HG02571 (cell line): ENCODE results near the gene SLC25A12.

Experiments
- ATAC-seq: cut with Tn5 transposase; IDR thresholded peaks from one replicate; pipeline ENCODE4 v1.9.1; 2021; ENCODE audit warnings: mild to moderate bottlenecking, moderate library complexity; ENCODE audit not compliant: unreplicated experiment

The SLC25A12 gene

DNA sequence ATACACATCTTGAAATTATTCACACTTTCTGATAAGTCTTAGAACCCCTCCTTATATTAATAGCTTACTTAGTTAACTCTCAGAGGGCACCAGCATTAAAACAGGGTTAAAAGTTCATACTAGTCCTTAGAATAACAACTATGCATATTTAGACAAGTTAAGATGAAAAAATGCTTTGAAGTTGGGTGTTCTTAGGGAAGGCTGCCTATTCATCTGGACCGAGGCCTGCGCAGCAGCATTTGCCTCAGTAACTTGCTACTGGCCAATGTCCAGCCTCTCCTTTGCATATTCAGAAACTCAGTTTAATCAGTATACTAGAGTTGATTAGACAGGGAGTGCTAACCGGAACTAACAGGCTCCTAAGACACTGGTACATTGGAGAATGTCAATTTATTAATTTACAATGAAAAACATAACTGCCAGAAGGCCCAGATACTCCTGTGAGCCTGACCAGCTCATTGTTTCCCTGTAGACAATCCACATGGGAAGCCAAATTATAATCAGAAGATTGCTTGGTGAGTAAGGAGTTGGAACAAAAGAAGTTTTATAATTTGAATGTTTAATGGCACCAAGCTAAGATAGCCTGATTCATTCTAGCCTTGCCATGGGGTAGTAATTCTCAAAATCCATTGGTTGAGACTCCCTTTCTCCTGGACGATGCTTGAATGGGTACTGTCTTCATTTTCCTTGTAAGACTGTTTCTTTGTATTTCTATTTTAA, 157.9 kb downstream of the SLC25A12 start:
- no peak for ATAC-seq
